ENCODE data around the gene FBXO28. TPM values are rescaled to one million over a fixed set of nuclear protein-coding genes. Genes with fewer than 3 reads are reported as not detected.
"Not testable (repeated sequence)": the region's sequence is repeated elsewhere in the genome, so short reads cannot be mapped to it uniquely, and the experiment has no call there.

FBXO28 gene
- total RNA-seq, 1 experiment from 2014 or later: 64.1 TPM

DNA sequence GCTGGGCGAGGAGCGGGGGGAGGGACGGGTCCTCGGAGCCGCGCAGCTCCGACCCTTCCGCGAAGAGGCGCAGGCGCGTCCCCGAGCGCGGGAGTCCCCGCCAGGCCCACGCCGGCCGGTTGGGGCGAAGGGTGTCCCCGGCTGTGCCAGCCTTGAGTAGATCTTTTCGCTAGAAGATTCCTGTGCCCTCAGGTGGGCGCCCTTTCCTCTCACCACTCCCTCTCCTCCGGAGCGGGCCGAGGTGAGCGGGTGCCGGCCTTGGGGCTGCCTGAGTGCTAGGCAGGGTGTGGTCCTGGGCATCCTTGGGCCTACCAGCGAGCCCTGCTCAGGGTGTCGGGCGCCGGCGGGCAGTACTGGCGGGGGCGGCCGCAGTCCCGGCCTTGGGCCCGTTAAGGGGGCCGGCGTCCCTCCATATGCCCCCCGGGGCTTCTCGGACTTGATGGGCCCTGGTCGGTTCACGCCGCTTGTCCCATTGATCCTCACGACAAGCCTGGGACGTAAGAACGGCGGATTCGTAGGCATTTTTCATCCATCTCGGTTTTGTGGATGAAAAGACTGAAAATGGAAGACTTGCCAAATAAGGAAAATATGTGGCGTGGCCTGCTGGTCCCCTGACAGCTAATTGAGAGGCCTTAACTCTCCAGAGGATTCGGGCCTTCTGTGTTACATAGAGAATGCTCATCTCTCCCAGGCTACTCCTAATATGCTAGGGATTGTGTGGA lies 69.8 kb downstream of the FBXO28 start:
- peak; percentile 43 for DNase-seq (ENCODE audit: extremely low read depth, low read depth)

GRCh38 chr1:224185208-224185607 lies 71.3 kb downstream of the FBXO28 start:
- DNase-seq (ENCODE audit: extremely low read depth, low read depth): no peak

DNA sequence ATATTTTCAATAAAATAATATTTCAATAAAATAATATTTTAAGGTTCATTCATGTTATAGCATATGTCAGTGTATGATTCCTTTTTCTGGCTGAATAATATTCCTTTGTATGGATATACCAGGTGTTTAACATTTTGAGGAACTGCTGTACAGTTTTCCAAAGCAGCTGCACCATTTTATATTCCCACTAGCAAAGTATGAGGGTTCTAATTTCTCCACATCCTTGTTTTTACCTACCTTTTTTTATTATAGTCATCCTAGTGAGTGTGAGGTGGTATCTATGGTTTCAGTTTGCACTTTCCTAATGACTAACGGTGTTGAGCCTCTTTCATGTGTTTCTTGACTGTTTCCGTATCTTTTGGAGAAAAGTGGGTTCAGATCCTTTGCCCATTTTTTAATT lies 74.4 kb downstream of the FBXO28 start:
- no peak for DNase-seq (ENCODE audit: extremely low read depth, low read depth)

DNA sequence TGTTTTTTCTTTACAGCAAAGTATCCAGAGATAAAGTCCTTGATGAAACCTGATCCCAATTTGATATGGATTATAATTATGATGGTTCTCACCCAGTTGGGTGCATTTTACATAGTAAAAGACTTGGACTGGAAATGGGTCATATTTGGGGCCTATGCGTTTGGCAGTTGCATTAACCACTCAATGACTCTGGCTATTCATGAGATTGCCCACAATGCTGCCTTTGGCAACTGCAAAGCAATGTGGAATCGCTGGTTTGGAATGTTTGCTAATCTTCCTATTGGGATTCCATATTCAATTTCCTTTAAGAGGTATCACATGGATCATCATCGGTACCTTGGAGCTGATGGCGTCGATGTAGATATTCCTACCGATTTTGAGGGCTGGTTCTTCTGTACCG lies 75.7 kb downstream of the FBXO28 start:
- no peak for DNase-seq (ENCODE audit: extremely low read depth, low read depth)

- no peak for DNase-seq (ENCODE audit: extremely low read depth, low read depth)
Measured at GRCh38 chr1:224192082-224192788, 78.3 kb downstream of the FBXO28 start.

DNA sequence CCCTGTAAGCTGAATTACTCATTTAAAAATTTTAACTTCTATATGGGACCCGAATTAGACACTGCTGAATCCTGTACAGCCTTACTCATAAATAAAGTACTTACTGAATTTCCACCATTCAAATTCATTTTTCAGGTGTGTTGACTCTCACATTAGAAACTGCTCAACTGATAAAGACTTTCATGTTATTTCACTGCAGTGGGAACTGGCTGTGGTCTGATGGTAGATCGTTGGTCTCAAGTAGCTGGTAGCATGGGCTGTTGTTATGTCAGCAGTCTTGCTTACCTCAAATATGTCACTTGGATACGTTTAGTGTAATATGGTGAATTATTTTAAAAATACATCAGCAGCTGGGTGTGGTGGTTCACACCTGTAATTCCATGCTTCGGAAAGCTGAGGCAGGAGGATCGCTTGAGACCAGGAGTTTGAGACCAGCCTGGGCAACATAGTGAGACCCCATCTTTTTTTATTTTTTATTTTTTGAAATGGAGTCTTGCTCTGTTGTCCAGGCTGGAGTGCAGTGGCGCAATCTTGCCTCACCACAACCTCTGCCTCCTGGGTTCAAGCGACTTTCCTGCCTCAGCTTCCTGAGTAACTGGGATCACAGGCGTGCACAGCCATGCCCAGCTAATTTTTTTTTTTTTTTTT lies 79.5 kb downstream of the FBXO28 start:
- no peak for DNase-seq (ENCODE audit: extremely low read depth, low read depth)

DNA sequence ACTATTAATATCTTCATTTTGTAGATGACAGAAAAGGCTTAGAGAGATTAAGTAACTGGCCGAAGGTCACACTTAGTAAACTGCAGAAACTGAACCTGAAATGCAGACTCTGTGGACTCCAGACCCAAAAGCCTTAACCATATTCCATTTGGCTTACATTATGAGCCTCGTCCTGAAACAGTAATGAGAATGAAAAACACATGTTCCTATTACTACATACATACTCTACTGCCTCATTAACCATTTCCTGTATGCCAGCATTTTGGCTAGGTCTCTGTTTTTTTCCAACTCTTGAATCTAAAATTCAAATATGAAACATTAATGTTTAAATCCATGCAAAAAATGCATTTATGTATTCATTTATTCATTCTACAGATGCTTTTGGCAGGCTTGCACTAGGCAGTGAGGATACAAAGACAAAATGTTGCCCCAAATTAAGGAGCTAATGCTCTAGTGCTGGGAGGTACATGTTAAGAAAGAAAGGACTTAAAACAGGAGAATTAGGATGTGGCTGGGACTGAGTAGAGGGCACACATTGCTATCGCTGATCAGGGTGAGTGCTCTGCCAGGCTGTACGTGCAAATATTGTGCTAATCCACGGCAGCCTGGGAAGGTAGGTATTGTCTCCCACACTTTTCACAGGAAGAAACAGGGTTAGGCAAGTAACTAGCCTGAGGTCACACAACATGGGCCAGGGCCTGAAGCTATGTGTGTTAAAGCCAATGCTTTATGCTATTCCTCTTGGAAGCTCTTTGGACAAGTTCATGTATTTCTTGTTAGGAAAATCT lies 83.1 kb downstream of the FBXO28 start:
- DNase-seq (ENCODE audit: extremely low read depth, low read depth): no peak

DNA sequence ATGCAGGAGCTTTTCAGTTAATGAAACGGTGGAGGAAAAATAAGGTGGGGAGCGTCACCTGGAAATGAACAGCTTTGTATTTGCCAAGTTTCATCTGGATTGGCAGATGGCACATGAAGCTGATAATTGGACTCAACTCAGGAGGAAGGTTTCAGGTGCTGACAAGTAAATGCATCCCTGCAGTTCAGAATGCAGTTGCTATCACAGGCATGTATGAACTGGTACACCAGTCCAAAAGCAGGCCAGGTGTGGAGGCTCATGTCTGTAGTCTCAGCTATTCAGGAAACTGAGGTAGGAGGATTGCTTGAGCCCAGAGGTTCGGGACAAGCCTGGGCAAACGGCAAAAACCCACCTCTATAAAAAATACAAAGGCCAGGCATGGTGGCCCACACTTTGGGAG lies 84.7 kb downstream of the FBXO28 start:
- DNase-seq (ENCODE audit: extremely low read depth, low read depth): no peak

GRCh38 chr1:224199679-224200078 lies 85.8 kb downstream of the FBXO28 start:
- no peak for DNase-seq (ENCODE audit: extremely low read depth, low read depth)

- no peak for DNase-seq (ENCODE audit: extremely low read depth, low read depth)
Measured at GRCh38 chr1:224201383-224201782, 87.5 kb downstream of the FBXO28 start.

DNA sequence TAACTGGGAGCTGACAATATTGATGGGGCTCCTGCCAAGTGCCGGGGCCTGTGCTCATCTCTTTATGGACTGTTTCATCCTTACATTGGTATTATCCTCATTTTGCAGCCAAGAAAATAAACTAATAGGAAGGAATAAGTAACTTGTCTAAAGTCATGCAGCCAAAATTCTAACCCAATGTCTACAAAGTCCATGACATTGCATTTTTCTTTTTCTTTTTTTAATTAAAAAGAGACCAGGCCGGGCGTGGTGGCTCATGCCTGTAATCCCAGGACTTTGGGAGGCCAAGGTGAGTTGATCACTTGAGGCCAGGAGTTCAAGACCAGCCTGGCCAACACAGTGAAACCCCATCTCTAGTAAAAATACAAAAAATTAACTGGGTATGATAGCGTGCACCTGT lies 87.9 kb downstream of the FBXO28 start:
- no peak for DNase-seq (ENCODE audit: extremely low read depth, low read depth)

- DNase-seq (ENCODE audit: extremely low read depth, low read depth): no peak
Measured at GRCh38 chr1:224203243-224204016, 89.5 kb downstream of the FBXO28 start.

DNA sequence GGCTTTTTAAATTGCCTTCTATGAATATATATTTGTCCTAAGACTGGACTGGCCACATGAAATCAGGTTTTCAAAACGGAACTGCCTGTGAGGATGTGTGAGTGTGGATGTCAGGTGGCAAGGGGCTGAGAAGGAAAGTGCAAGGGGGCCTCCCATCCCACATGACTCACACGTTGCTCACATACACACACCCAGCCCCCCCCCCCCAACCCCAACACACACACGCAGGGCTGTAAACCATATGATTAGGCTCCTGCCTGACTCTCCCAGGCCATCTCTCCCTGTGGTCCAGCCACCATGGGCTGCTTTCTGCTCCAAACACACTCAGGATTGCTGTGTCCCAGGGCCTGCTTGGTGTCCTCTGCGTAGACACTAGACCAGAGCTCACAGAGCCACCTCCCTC lies 91.5 kb downstream of the FBXO28 start:
- DNase-seq (ENCODE audit: extremely low read depth, low read depth): peak; percentile 20

GRCh38 chr1:224205931-224206538 lies 92.1 kb downstream of the FBXO28 start:
- DNase-seq (ENCODE audit: extremely low read depth, low read depth): not testable (repeated sequence)

- peak; percentile 27 for DNase-seq (ENCODE audit: extremely low read depth, low read depth)
Measured at GRCh38 chr1:224211206-224211962, 97.5 kb downstream of the FBXO28 start.
